ENCODE results near the gene STOX2. TPM values are rescaled to one million over a fixed set of nuclear protein-coding genes. Genes with fewer than 3 reads are reported as not detected.

STOX2 gene
- total and polyA plus RNA-seq, 2 experiments from 2014 or later, result 6.3 to 7.9 TPM

DNA sequence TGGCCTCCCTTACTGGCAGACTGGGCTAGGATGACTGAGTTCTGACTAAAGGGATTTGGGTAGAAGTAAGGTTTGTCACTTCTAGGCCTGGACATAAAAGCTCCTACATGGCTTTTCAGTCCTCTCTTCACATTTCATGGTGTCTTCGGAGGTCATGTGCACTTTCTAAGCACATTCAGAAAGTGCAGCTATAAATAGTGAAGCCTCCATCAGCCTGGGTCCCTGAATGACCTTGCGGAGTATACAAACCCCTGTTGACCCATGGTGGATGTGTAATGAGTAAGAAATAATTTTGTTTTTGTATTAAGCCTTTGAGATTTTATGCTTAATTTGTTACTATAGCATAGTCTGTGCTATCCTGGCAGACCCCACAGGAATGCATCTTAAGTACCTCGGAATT is 154.0 kb downstream of the STOX2 start:
- 97% methylated on average over 3 of the region's 3 CpGs for WGBS (ENCODE audit: low lambda C conversion rate, missing lambda C conversion rate)
- Histone ChIP-seq H3K36me3 (replicated peaks; ENCODE audit: insufficient read depth, low read depth) (no peaks in the 10 kb centered on the region), H2AFZ (no peak overlapping the region), H3K4me2 (no peak overlapping the region), H3K9me3 (ENCODE audit: low read depth) (no peaks in the 10 kb centered on the region), H4K20me1 (ENCODE audit: insufficient read depth, poor library complexity, severe bottlenecking) (no peaks in the 10 kb centered on the region), H3K4me1 (ENCODE audit: insufficient read depth) (no peaks in the 10 kb centered on the region), H3K9me2 (replicated peaks; ENCODE audit: insufficient read depth) (no peaks in the 10 kb centered on the region), H3K27me3 (no peaks in the 10 kb centered on the region), H3K4me3 (no peak overlapping the region), H3K27ac (no peak overlapping the region), H3K79me2 (no peaks in the 10 kb centered on the region)
- DNase-seq (ENCODE audit: low spot score), result no peak
- TF ChIP-seq EZH2 (IDR thresholded peaks at IDR 0.05; ENCODE audit: borderline replicate concordance) (no peak), EZH2phosphoT487 (IDR thresholded peaks at IDR 0.05; ENCODE audit: low read depth, severe bottlenecking, unreplicated experiment) (no peak)
- TF ChIP-seq, protein P1, sequence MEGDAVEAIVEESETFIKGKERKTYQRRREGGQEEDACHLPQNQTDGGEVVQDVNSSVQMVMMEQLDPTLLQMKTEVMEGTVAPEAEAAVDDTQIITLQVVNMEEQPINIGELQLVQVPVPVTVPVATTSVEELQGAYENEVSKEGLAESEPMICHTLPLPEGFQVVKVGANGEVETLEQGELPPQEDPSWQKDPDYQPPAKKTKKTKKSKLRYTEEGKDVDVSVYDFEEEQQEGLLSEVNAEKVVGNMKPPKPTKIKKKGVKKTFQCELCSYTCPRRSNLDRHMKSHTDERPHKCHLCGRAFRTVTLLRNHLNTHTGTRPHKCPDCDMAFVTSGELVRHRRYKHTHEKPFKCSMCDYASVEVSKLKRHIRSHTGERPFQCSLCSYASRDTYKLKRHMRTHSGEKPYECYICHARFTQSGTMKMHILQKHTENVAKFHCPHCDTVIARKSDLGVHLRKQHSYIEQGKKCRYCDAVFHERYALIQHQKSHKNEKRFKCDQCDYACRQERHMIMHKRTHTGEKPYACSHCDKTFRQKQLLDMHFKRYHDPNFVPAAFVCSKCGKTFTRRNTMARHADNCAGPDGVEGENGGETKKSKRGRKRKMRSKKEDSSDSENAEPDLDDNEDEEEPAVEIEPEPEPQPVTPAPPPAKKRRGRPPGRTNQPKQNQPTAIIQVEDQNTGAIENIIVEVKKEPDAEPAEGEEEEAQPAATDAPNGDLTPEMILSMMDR (IDR thresholded peaks at IDR 0.05; ENCODE audit: poor library complexity), result no peak

DNA sequence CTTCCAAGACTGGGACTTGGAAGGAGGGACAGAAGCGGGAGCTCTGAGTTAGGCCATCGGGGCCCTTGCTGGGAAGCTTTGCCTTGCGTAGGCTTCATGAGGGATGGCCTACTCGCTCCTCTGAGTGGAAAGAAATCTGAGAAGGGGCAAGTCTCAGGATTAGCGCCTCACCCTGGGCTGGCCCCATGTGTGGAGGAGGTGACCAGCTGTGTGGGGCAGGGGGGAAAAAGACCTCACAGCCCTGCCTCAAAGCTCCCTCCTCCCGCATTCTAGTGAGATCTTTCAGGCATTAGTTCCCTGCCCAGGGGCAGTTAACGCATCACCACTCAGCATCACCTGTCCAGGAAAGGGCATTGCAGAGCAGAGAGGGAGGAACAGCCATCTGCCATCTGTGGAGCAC is 156.5 kb downstream of the STOX2 start:
- H3K79me2 ChIP-seq, result no peaks in the 10 kb centered on the region
- DNase-seq (ENCODE audit: low spot score), result no peak
- no peaks in the 10 kb centered on the region for H4K20me1 ChIP-seq (ENCODE audit: insufficient read depth, poor library complexity, severe bottlenecking)
- H3K9me3 ChIP-seq (ENCODE audit: low read depth), result no peaks in the 10 kb centered on the region
- TF ChIP-seq EZH2 (IDR thresholded peaks at IDR 0.05; ENCODE audit: borderline replicate concordance), result no peak
- no peak for TF ChIP-seq EZH2phosphoT487 (IDR thresholded peaks at IDR 0.05; ENCODE audit: low read depth, severe bottlenecking, unreplicated experiment)
- TF ChIP-seq, protein P1 (IDR thresholded peaks at IDR 0.05; ENCODE audit: poor library complexity), result no peak
- no peaks in the 10 kb centered on the region for H3K27me3 ChIP-seq
- H3K4me1 ChIP-seq (ENCODE audit: insufficient read depth), result peaks cover 17% of the 10 kb centered on the region
- H3K4me2 ChIP-seq, result no peak overlapping the region
- no peak overlapping the region for H3K4me3 ChIP-seq
- no peak overlapping the region for H3K27ac ChIP-seq
- WGBS (ENCODE audit: low lambda C conversion rate, missing lambda C conversion rate), result 82% methylated on average over 7 of the region's 7 CpGs
- no peaks in the 10 kb centered on the region for H3K36me3 ChIP-seq (replicated peaks; ENCODE audit: insufficient read depth, low read depth)
- H2AFZ ChIP-seq, result no peak overlapping the region
- no peaks in the 10 kb centered on the region for H3K9me2 ChIP-seq (replicated peaks; ENCODE audit: insufficient read depth)

DNA sequence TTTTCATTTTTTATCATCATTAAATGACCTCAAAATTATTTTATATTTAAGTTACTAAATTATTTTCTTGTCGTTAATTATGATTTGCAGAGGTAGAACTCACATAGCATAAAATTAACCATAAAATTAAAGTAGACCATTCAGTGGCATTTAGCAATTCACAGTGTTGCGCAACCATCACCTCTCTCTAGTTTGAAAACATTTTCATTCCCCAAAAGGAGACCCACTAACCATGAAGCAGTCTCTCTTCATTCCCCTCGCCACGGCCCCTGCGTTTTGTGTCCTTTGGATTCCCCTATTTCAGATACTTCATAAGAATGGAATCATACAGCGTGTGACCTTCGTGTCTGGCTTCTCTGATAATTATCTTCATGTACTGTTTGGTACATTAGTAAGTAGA is 157.7 kb downstream of the STOX2 start:
- peaks cover 25% of the 10 kb centered on the region for H3K4me1 ChIP-seq (ENCODE audit: insufficient read depth)
- H3K4me3 ChIP-seq, result no peak overlapping the region
- no peak overlapping the region for H3K27ac ChIP-seq
- no peak overlapping the region for H3K4me2 ChIP-seq
- H3K36me3 ChIP-seq (replicated peaks; ENCODE audit: insufficient read depth, low read depth), result no peaks in the 10 kb centered on the region
- H3K9me3 ChIP-seq (ENCODE audit: low read depth), result no peaks in the 10 kb centered on the region
- no peak overlapping the region for H2AFZ ChIP-seq
- no peaks in the 10 kb centered on the region for H3K27me3 ChIP-seq
- WGBS (ENCODE audit: low lambda C conversion rate, missing lambda C conversion rate), result 94% methylated on average over 7 of the region's 7 CpGs
- H3K79me2 ChIP-seq, result no peaks in the 10 kb centered on the region
- H3K9me2 ChIP-seq (replicated peaks; ENCODE audit: insufficient read depth), result no peaks in the 10 kb centered on the region
- TF ChIP-seq, protein P1 (IDR thresholded peaks at IDR 0.05; ENCODE audit: poor library complexity), result no peak
- no peak for TF ChIP-seq EZH2 (IDR thresholded peaks at IDR 0.05; ENCODE audit: borderline replicate concordance)
- no peak for TF ChIP-seq EZH2phosphoT487 (IDR thresholded peaks at IDR 0.05; ENCODE audit: low read depth, severe bottlenecking, unreplicated experiment)
- no peak for DNase-seq (ENCODE audit: low spot score)
- no peaks in the 10 kb centered on the region for H4K20me1 ChIP-seq (ENCODE audit: insufficient read depth, poor library complexity, severe bottlenecking)

DNA sequence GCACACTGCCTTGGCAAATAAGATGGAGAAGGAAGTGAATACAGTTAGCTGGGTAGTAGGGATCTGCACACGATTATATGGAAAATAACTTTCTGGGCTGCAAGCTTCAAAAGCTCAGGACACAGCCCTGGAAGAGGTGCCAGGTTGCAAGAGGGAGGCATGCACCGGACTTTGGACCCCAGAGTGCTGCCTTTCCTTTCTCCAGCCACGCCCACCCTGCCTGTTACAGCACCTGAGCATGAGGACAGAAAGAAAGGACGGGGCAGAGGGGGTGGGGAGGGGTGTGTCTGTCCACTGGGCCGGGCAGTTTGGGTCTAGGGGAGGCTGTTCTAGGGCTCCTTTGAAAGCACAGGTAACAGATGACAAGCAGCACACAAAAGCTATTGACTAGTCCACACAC is 159.8 kb downstream of the STOX2 start:
- H2AFZ ChIP-seq, result no peak overlapping the region
- H3K27ac ChIP-seq, result no peak overlapping the region
- no peaks in the 10 kb centered on the region for H3K9me2 ChIP-seq (replicated peaks; ENCODE audit: insufficient read depth)
- no peaks in the 10 kb centered on the region for H3K9me3 ChIP-seq (ENCODE audit: low read depth)
- H4K20me1 ChIP-seq (ENCODE audit: insufficient read depth, poor library complexity, severe bottlenecking), result no peaks in the 10 kb centered on the region
- TF ChIP-seq EZH2 (IDR thresholded peaks at IDR 0.05; ENCODE audit: borderline replicate concordance), result no peak
- TF ChIP-seq EZH2phosphoT487 (IDR thresholded peaks at IDR 0.05; ENCODE audit: low read depth, severe bottlenecking, unreplicated experiment), result no peak
- TF ChIP-seq, protein P1 (IDR thresholded peaks at IDR 0.05; ENCODE audit: poor library complexity), result no peak
- no peaks in the 10 kb centered on the region for H3K79me2 ChIP-seq
- peaks cover 25% of the 10 kb centered on the region for H3K4me1 ChIP-seq (ENCODE audit: insufficient read depth)
- H3K36me3 ChIP-seq (replicated peaks; ENCODE audit: insufficient read depth, low read depth), result no peaks in the 10 kb centered on the region
- peak; percentile 81 for DNase-seq (ENCODE audit: low spot score)
- no peak overlapping the region for H3K4me3 ChIP-seq
- H3K27me3 ChIP-seq, result no peaks in the 10 kb centered on the region
- WGBS (ENCODE audit: low lambda C conversion rate, missing lambda C conversion rate), result 73% methylated on average over 5 of the region's 5 CpGs
- H3K4me2 ChIP-seq, result peak overlapping the region; percentile 46
